ENCODE data around the gene USP31. TPM values are rescaled to one million over a fixed set of nuclear protein-coding genes. Genes with fewer than 3 reads are reported as not detected.
A peak's percentile ranks its signal among the peaks of the same experiment; 100 is the strongest.

Gene USP31
- total RNA-seq, 1 experiment from 2014 or later, result 16.1 TPM

DNA sequence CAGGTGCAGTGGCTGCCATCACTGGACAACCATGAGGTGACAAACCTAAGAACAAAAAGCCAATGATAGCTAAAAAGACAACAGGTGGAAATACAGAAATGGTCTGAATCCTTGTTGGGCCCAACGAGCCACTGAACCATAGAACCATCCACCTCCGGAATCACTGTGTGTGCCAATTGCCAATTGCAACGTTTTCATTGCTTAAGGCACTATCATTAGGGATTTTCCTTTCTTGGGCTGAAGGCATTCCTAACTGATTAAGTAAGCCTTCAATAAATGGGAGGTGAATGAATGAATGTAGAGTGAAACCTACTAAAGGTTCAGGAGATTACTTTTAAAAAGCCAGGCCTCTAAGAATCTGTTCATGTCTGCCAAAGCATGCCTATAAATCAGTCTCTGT is 3.6 kb downstream of the USP31 start:
- H2BK12ac ChIP-seq (ENCODE audit: insufficient read length, low read depth, low read length), result no peak overlapping the region
- H3K9me3 Mint-ChIP-seq, result no peaks in the 10 kb centered on the region
- H2AFZ ChIP-seq (ENCODE audit: low read length), result no peak overlapping the region
- H3K4me2 ChIP-seq (ENCODE audit: insufficient read depth, insufficient read length, low read length), result peak overlapping the region; percentile 38
- H3K27me3 ChIP-seq (ENCODE audit: insufficient read depth, low read length), result no peaks in the 10 kb centered on the region
- H2AK5ac ChIP-seq (ENCODE audit: insufficient read length, low read length), result no peak overlapping the region
- no peak overlapping the region for H3K9ac ChIP-seq (ENCODE audit: extremely low read depth, insufficient read length, low read length)
- H4K5ac ChIP-seq (ENCODE audit: insufficient read length, low read depth, low read length), result no peak overlapping the region
- no peaks in the 10 kb centered on the region for H4K20me1 ChIP-seq (ENCODE audit: control insufficient read depth, insufficient read depth, insufficient read length)
- H2BK5ac ChIP-seq (ENCODE audit: insufficient read length, low read length), result no peak overlapping the region
- no peak overlapping the region for H2BK15ac ChIP-seq (ENCODE audit: low read depth, low read length)
- H3K9me3 ChIP-seq (ENCODE audit: control insufficient read depth, low read depth, low read length), result no peaks in the 10 kb centered on the region
- no peak overlapping the region for H3K56ac ChIP-seq (ENCODE audit: insufficient read length, low read depth, low read length)
- H3K4ac ChIP-seq (ENCODE audit: low read depth, low read length), result no peak overlapping the region
- H3K14ac ChIP-seq (ENCODE audit: insufficient read depth, low read length), result no peak overlapping the region
- no peak overlapping the region for H2BK20ac ChIP-seq (ENCODE audit: low read depth, low read length, poor library complexity, severe bottlenecking)
- H3K4me1 Mint-ChIP-seq, result peaks cover 43 to 53% of the 10 kb centered on the region in 2 experiments
- peaks cover 5% of the 10 kb centered on the region for H3K79me1 ChIP-seq (ENCODE audit: insufficient read depth, low read depth, low read length, poor library complexity, severe bottlenecking)
- peaks cover 9% of the 10 kb centered on the region; the same call in 1 of the 2 replicates for H3K4me1 ChIP-seq (ENCODE audit: insufficient read depth, low read length)
- H3K27me3 Mint-ChIP-seq (ENCODE audit: low read depth), result peaks cover 6% of the 10 kb centered on the region
- H3K23me2 ChIP-seq (ENCODE audit: insufficient read length, low read depth, low read length, poor library complexity, severe bottlenecking), result peaks cover 6% of the 10 kb centered on the region
- H3K79me2 ChIP-seq (ENCODE audit: insufficient read depth, low read length), result peaks cover 21% of the 10 kb centered on the region; the same call in 1 of the 2 replicates
- no peak overlapping the region for H3T11ph ChIP-seq (ENCODE audit: low read length)
- no peak overlapping the region for H4K8ac ChIP-seq (replicated peaks; ENCODE audit: insufficient read length, low read depth, low read length)
- H3K18ac ChIP-seq (ENCODE audit: insufficient read length, low read depth, low read length), result no peak overlapping the region
- no CpG with 5 or more reads among the region's 3 CpGs for WGBS (ENCODE audit: extremely low coverage, insufficient read length, low lambda C conversion rate)
- H4K91ac ChIP-seq (ENCODE audit: insufficient read length, low read depth, low read length), result no peak overlapping the region
- no peak overlapping the region for H3K27ac ChIP-seq (ENCODE audit: insufficient read length, low read depth, low read length)
- H3K36me3 Mint-ChIP-seq (ENCODE audit: insufficient read depth in 1 of 3, low read depth in 3 of 3), result peaks cover 0 to 2% (median 0%) of the 10 kb centered on the region in 3 experiments; a peak in 2 of 7 replicates
- no peak overlapping the region for H2BK120ac ChIP-seq (ENCODE audit: low read depth, low read length, poor library complexity, severe bottlenecking)
- no peak for DNase-seq
- H3K27ac Mint-ChIP-seq, result peak overlapping the region in 1 of 3 experiments; percentile 20; a peak in 1 of 7 replicates
- H3K23ac ChIP-seq (ENCODE audit: insufficient read length, low read depth, low read length), result no peak overlapping the region
- peak overlapping the region in 1 of 2 experiments; percentile 53; a peak in 2 of 5 replicates for H3K4me3 Mint-ChIP-seq
- no peak for TF ChIP-seq CTCF (conservative IDR thresholded peaks at IDR 0.05)

Data from H9 (cell line).